Small intestine (tissue), 7 donors: ENCODE data around the gene NUMBL. TPM values are rescaled to one million over a fixed set of nuclear protein-coding genes. Genes with fewer than 3 reads are reported as not detected.
"Not testable (repeated sequence)": the region's sequence is repeated elsewhere in the genome, so short reads cannot be mapped to it uniquely, and the experiment has no call there.

ENCODE experiments used
- DNase-seq, 2 donors: peaks; one replicate each; pipeline versions ENCODE4 v3.0.0 to v3.0.0-alpha.2; 2013
- FAIRE-seq: peaks from 2 replicates; lab custom pipeline; 2012; peaks lifted over from hg19 to GRCh38; lab: Jason Lieb, UNC
- H3K27ac ChIP-seq, 3 donors: one replicate each; pipeline ENCODE4 v1.5.1; 2013; ENCODE audit warnings: low read length in 2 of 3, mild to moderate bottlenecking in 2 of 3, control low read depth in 1 of 3, inconsistent platforms in 1 of 3, low read depth in 1 of 3, moderate library complexity in 1 of 3
- H3K27me3 ChIP-seq, 3 donors: one replicate each; pipeline ENCODE4 v1.6.1; 2013; ENCODE audit warnings: low read length in 3 of 3, inconsistent platforms in 1 of 3; ENCODE audit not compliant: control insufficient read depth in 3 of 3, insufficient read depth in 3 of 3
- H3K36me3 ChIP-seq, 3 donors: one replicate each; pipeline ENCODE4 v1.6.1; 2013; ENCODE audit warnings: low read length in 3 of 3, inconsistent platforms in 1 of 3, low read depth in 1 of 3, mild to moderate bottlenecking in 1 of 3, moderate library complexity in 1 of 3; ENCODE audit not compliant: control insufficient read depth in 3 of 3, insufficient read depth in 2 of 3
- H3K4me1 ChIP-seq, 3 donors: one replicate each; pipeline ENCODE4 v1.6.1; 2013; ENCODE audit warnings: low read length in 2 of 3, inconsistent platforms in 1 of 3, low read depth in 1 of 3, mild to moderate bottlenecking in 1 of 3, moderate library complexity in 1 of 3; ENCODE audit not compliant: control insufficient read depth in 3 of 3, insufficient read depth in 2 of 3
- H3K4me3 ChIP-seq, 3 donors: one replicate each; pipeline ENCODE4 v1.5.1; 2013; ENCODE audit warnings: low read length in 3 of 3, control low read depth in 1 of 3, inconsistent platforms in 1 of 3, low read depth in 1 of 3, mild to moderate bottlenecking in 1 of 3, moderate library complexity in 1 of 3
- H3K9me3 ChIP-seq, 2 donors: one replicate each; pipeline ENCODE4 v1.6.1; 2013; ENCODE audit warnings: low read depth in 1 of 2, low read length in 1 of 2; ENCODE audit not compliant: control insufficient read depth in 2 of 2, insufficient read depth in 1 of 2
- WGBS, 3 donors: extraction: QIAGEN DNeasy Blood & Tissue Kit; methylation state at CpG; one replicate each; pipeline ENCODE4 v1.1.7; 2013; 5-methylcytosine and 5-hydroxymethylcytosine counted together
- polyA plus RNA-seq, 4 donors: library from polyadenylated mRNA; stranded (reverse) in 3 of 4; unstranded in 1 of 4; fragments of 200-250 nt in 3 of 4; fragments of 120-200 nt in 1 of 4; gene quantifications; one replicate each; pipeline versions ENCODE4 v1.2.1 to v1.2.3, GENCODE V29; 2013
- donor health status: healthy with polysubstance abuse.
- donor health status: control.
- donor health status: control.
- donor health status: Bipolar disorder and iron deficiency.
- donor health status: healthy.

Gene NUMBL
- polyA plus RNA-seq, 4 donors, result 6.2 to 15.6 (median 9.9) TPM

GRCh38 chr19:40659566-40659965 lies 30.9 kb downstream of the NUMBL start:
- peak overlapping the region in 1 of 3 donors; percentile 58 for H3K27ac ChIP-seq
- FAIRE-seq (no peak), DNase-seq (no peak)
- no peaks in the 10 kb centered on the region for H3K9me3 ChIP-seq
- H3K27me3 ChIP-seq, result peaks cover 0 to 10% (median 0%) of the 10 kb centered on the region in 3 donors
- H3K4me3 ChIP-seq, result no peak overlapping the region
- H3K4me1 ChIP-seq, result peaks cover 0 to 11% (median 3%) of the 10 kb centered on the region in 3 donors
- no peaks in the 10 kb centered on the region for H3K36me3 ChIP-seq
- WGBS, 3 donors, result 60 to 74% (median 70%) methylated on average over 11 of the region's 11 CpGs

- Histone ChIP-seq H3K9me3 (no peaks in the 10 kb centered on the region), H3K36me3 (no peaks in the 10 kb centered on the region), H3K4me1 (peaks cover 0 to 11% (median 3%) of the 10 kb centered on the region in 3 donors), H3K27ac (peak overlapping the region in 1 of 3 donors; percentile 58), H3K4me3 (no peak overlapping the region), H3K27me3 (peaks cover 0 to 10% (median 0%) of the 10 kb centered on the region in 3 donors)
- DNase-seq (no peak), FAIRE-seq (no peak)
- WGBS, 3 donors, result 81 to 89% (median 85%) methylated on average over 5 of the region's 5 CpGs
These were observed 31.3 kb downstream of the NUMBL start for GRCh38 chr19:40659116-40659515.

GRCh38 chr19:40658031-40658430 lies 32.4 kb downstream of the NUMBL start:
- DNase-seq (no peak), FAIRE-seq (no peak)
- Histone ChIP-seq H3K4me3 (no peak overlapping the region), H3K27ac (no peak overlapping the region), H3K27me3 (no peaks in the 10 kb centered on the region), H3K4me1 (peaks cover 0 to 3% (median 0%) of the 10 kb centered on the region in 3 donors), H3K9me3 (no peaks in the 10 kb centered on the region), H3K36me3 (no peaks in the 10 kb centered on the region)
- WGBS, 3 donors, result 90 to 96% (median 91%) methylated on average over 8 of the region's 8 CpGs

- WGBS, 3 donors, result 69 to 82% (median 74%) methylated on average over 7 of the region's 7 CpGs
- H3K36me3 ChIP-seq, H3K27me3 ChIP-seq, H3K4me1 ChIP-seq, H3K9me3 ChIP-seq, DNase-seq, FAIRE-seq, H3K4me3 ChIP-seq, H3K27ac ChIP-seq: not testable (repeated sequence)
These were observed 34.8 kb downstream of the NUMBL start for GRCh38 chr19:40655684-40656083.

- not testable (repeated sequence) for H3K9me3 ChIP-seq, DNase-seq, FAIRE-seq, H3K4me3 ChIP-seq, H3K27me3 ChIP-seq, H3K36me3 ChIP-seq, H3K4me1 ChIP-seq, H3K27ac ChIP-seq
- 74 to 87% (median 80%) methylated on average over 11 of the region's 11 CpGs for WGBS, 3 donors
These were observed 38.1 kb downstream of the NUMBL start for GRCh38 chr19:40652303-40652702.

GRCh38 chr19:40650749-40651305 lies 39.6 kb downstream of the NUMBL start:
- Histone ChIP-seq H3K27ac (peak overlapping the region in 1 of 3 donors; percentile 75), H3K27me3 (peaks cover 0 to 3% (median 0%) of the 10 kb centered on the region in 3 donors), H3K4me1 (no peaks in the 10 kb centered on the region), H3K4me3 (no peak overlapping the region), H3K36me3 (no peaks in the 10 kb centered on the region), H3K9me3 (no peaks in the 10 kb centered on the region)
- DNase-seq, result no peak
- 68 to 78% (median 76%) methylated on average over 8 of the region's 8 CpGs for WGBS, 3 donors
- no peak for FAIRE-seq

GRCh38 chr19:40649903-40650675 lies 40.4 kb downstream of the NUMBL start:
- FAIRE-seq, H3K4me3 ChIP-seq, H3K9me3 ChIP-seq, H3K4me1 ChIP-seq, H3K36me3 ChIP-seq, H3K27me3 ChIP-seq, DNase-seq: not testable (repeated sequence)
- 82 to 88% (median 86%) methylated on average over 9 of the region's 9 CpGs for WGBS, 3 donors
- peak overlapping the region in 1 of 3 donors; percentile 75 for H3K27ac ChIP-seq

- no peak for DNase-seq
- H3K27me3 ChIP-seq, result peaks cover 0 to 3% (median 0%) of the 10 kb centered on the region in 3 donors
- H3K4me3 ChIP-seq, result no peak overlapping the region
- 71 to 76% (median 72%) methylated on average over 5 of the region's 5 CpGs for WGBS, 3 donors
- H3K27ac ChIP-seq, result peak overlapping the region in 2 of 3 donors; percentile 42 to 86
- FAIRE-seq, result no peak
- no peaks in the 10 kb centered on the region for H3K4me1 ChIP-seq
- no peaks in the 10 kb centered on the region for H3K9me3 ChIP-seq
- no peaks in the 10 kb centered on the region for H3K36me3 ChIP-seq
These were observed 43.7 kb downstream of the NUMBL start for GRCh38 chr19:40646743-40647254.
